GM12878 (cell line): ENCODE data around the gene HERC2. TPM values are rescaled to one million over a fixed set of nuclear protein-coding genes. Genes with fewer than 3 reads are reported as not detected.

Experiments
- ATAC-seq: fragments of 200-7000 bp; cut with Tn5 transposase; 3 replicates; pipeline ENCODE4 v1.9.1; 2020; ENCODE audit warnings: mild to moderate bottlenecking, moderate library complexity
- BruUV-seq: library from RNA; stranded (reverse); fragments of 400-500 nt; replicated peaks from 2 replicates; lab custom pipeline; 2021; lab: Mats Ljungman, UMichigan
- CTCF ChIA-PET: fragments of 300-600 bp; sonication (Branson Sonifier 250); formaldehyde crosslinking; extraction: SDS; loops from one replicate; lab custom pipeline; 2021; ENCODE audit warnings: inconsistent platforms; lab: Yijun Ruan, JAX
- POLR2A ChIA-PET: fragments of 350-600 bp; formaldehyde crosslinking; extraction: SDS; loops from one replicate; lab custom pipeline; 2021; ENCODE audit warnings: inconsistent platforms; lab: Charles Lee
- RAD21 ChIA-PET: fragments of 300-600 bp; sonication (Branson Sonifier 250); formaldehyde crosslinking; loops from one replicate; lab custom pipeline; 2023; ENCODE audit warnings: antibody characterized with exemption; ENCODE audit not compliant: unreplicated experiment; lab: Charles Lee
- SMC1A ChIA-PET: fragments of 300-600 bp; sonication (Branson Sonifier 250); formaldehyde crosslinking; loops from one replicate; lab custom pipeline; 2023; ENCODE audit not compliant: unreplicated experiment, uncharacterized antibody; lab: Charles Lee
- DNase-seq: peaks from one replicate; pipeline ENCODE4 v3.0.0-alpha.2; 2011; ENCODE audit warnings: low read depth, low spot score
- FAIRE-seq: peaks from 3 replicates; lab custom pipeline; 2011; peaks lifted over from hg19 to GRCh38; lab: Jason Lieb, UNC
- H2AFZ ChIP-seq: 2 replicates; pipeline ENCODE4 v1.6.0; 2011; ENCODE audit warnings: low read depth, low read length, control low read depth; ENCODE audit not compliant: control insufficient read depth
- H3K27ac ChIP-seq: 2 replicates; pipeline ENCODE4 v1.5.1; 2011; ENCODE audit warnings: control low read depth; ENCODE audit not compliant: control insufficient read depth, insufficient read depth
- H3K27me3 ChIP-seq, 2 experiments: replicated peaks in 1 of 2; 2 replicates each; pipeline versions ENCODE4 v1.6.0 to v1.6.1; 2011; ENCODE audit warnings: low read length in 1 of 2; ENCODE audit not compliant: control insufficient read depth in 2 of 2, insufficient read depth in 2 of 2
- H3K36me3 ChIP-seq, 2 experiments: 2 replicates each; pipeline ENCODE4 v1.5.1; 2011; ENCODE audit warnings: low read length in 1 of 2; ENCODE audit not compliant: control insufficient read depth in 2 of 2, insufficient read depth in 2 of 2
- H3K4me1 ChIP-seq: 2 replicates; pipeline ENCODE4 v1.6.1; 2011; ENCODE audit warnings: mild to moderate bottlenecking, low read length, moderate library complexity, mixed read lengths; ENCODE audit not compliant: control insufficient read depth, insufficient read depth
- H3K4me2 ChIP-seq: 2 replicates; pipeline ENCODE4 v1.6.0; 2011; ENCODE audit warnings: control low read depth; ENCODE audit not compliant: control insufficient read depth, insufficient read depth
- H3K4me3 ChIP-seq: fragments of 200-600 bp; sonication (generic); 2 replicates; pipeline ENCODE4 v1.5.1; 2016
- H3K79me2 ChIP-seq: 2 replicates; pipeline ENCODE4 v1.6.0; 2011; ENCODE audit warnings: low read length; ENCODE audit not compliant: control insufficient read depth, insufficient read depth
- H3K9ac ChIP-seq: 2 replicates; pipeline ENCODE4 v1.8.0; 2011; ENCODE audit warnings: low read length, control low read depth, mixed read lengths; ENCODE audit not compliant: control insufficient read depth, insufficient read depth
- H3K9me3 ChIP-seq: replicated peaks from 3 replicates; pipeline ENCODE4 v1.5.1; 2011; ENCODE audit warnings: mild to moderate bottlenecking, low read length; ENCODE audit not compliant: control insufficient read depth, insufficient read depth
- H4K20me1 ChIP-seq: 2 replicates; pipeline ENCODE4 v1.6.0; 2011; ENCODE audit not compliant: control insufficient read depth, insufficient read depth
- BRCA1 ChIP-seq: IDR thresholded peaks from 2 replicates; pipeline ENCODE4 v1.6.1; 2011; ENCODE audit warnings: low read depth, low read length, improper control_type of control experiment
- CREM ChIP-seq: IDR thresholded peaks from 2 replicates; pipeline ENCODE4 v1.6.1; 2014; ENCODE audit warnings: antibody characterized with exemption, low read depth
- NFYA ChIP-seq: IDR thresholded peaks from 2 replicates; pipeline ENCODE4 v1.6.1; 2011; ENCODE audit warnings: low read depth, mild to moderate bottlenecking, low read length, improper control_type of control experiment, borderline replicate concordance
- RCOR1 ChIP-seq: conservative IDR thresholded peaks from 2 replicates; pipeline ENCODE4 v1.6.1; 2012; ENCODE audit warnings: low read depth, low read length, improper control_type of control experiment
- ZNF217 ChIP-seq: fragments of 450-650 bp; IDR thresholded peaks from 2 replicates; pipeline ENCODE4 v1.6.1; 2017; ENCODE audit warnings: antibody characterized with exemption, mild to moderate bottlenecking
- ZNF622 ChIP-seq: fragments of 450-650 bp; IDR thresholded peaks from 2 replicates; pipeline ENCODE4 v1.6.1; 2017; ENCODE audit warnings: mild to moderate bottlenecking, inconsistent platforms
- WGBS: methylation state at CpG from one replicate; pipeline ENCODE4 v1.1.6; 2016; ENCODE audit warnings: low lambda C conversion rate; ENCODE audit not compliant: insufficient replicate concordance, insufficient coverage; ENCODE audit errors: missing lambda C conversion rate; 5-methylcytosine and 5-hydroxymethylcytosine counted together
- in situ Hi-C: fragments of 300-500 bp; cut with MboI; formaldehyde crosslinking; loops from 9 replicates; pipeline ENCODE4 v1.14.3; 2018; ENCODE audit warnings: mixed read lengths
- intact Hi-C: fragments of 100-400 bp; cut with micrococcal nuclease; formaldehyde crosslinking; loops from one replicate; pipeline ENCODE4 v1.14.2; 2022; ENCODE audit not compliant: unreplicated experiment
- polyA plus RNA-seq, 11 experiments: library from polyadenylated mRNA; depleted of rRNA in 4 of 11; unstranded in 6 of 11; stranded (reverse) in 5 of 11; fragments of >200 nt; fragmentation: Nextera tagmentation in 4 of 11; fragmentation: Illumina TruSeq in 1 of 11; extraction: Ambion mirVana in 4 of 11; extraction: Trizol in 1 of 11; gene quantifications; 1 replicate in 1 of 11; 2 replicates in 10 of 11; pipeline versions ENCODE4 v1.2.1 to v1.2.3, GENCODE V29; 2011 to 2016; ENCODE audit warnings: inconsistent platforms in 2 of 11, missing spikeins in 2 of 11, low read depth in 1 of 11
- total RNA-seq, 4 experiments: library from RNA; depleted of rRNA in 3 of 4; stranded (reverse); fragments of >200 nt in 3 of 4; fragmentation: Illumina TruSeq in 1 of 4; extraction: Trizol in 1 of 4; gene quantifications; 2 replicates each; pipeline versions ENCODE4 v1.2.1 to v1.2.3, GENCODE V29; 2013 to 2021
- TF ChIP-seq, protein P1 (sequence below): fragments of 450-650 bp; formaldehyde crosslinking; IDR thresholded peaks from 2 replicates; pipeline ENCODE4 v1.4.0; 2020; ENCODE audit warnings: mild to moderate bottlenecking, moderate library complexity
- TF ChIP-seq, protein P2 (sequence below): IDR thresholded peaks from 2 replicates; pipeline ENCODE4 v1.6.1; 2012; ENCODE audit warnings: mild to moderate bottlenecking, low read depth, low read length
- TF ChIP-seq, protein P3 (sequence below): fragments of 450-650 bp; conservative IDR thresholded peaks from 2 replicates; pipeline ENCODE4 v1.6.1; 2017; ENCODE audit warnings: mild to moderate bottlenecking, moderate library complexity
- TF ChIP-seq, protein P4 (sequence below): fragments of 450-650 bp; IDR thresholded peaks from 2 replicates; pipeline ENCODE4 v1.6.1; 2018; ENCODE audit warnings: mild to moderate bottlenecking, low read depth, moderate library complexity; ENCODE audit not compliant: partially characterized antibody
- TF ChIP-seq, protein P5 (sequence below): IDR thresholded peaks from 2 replicates; pipeline ENCODE4 v1.6.1; 2011; ENCODE audit warnings: low read depth, low read length, improper control_type of control experiment, borderline replicate concordance

HERC2 gene
- total and polyA plus RNA-seq, 10 of the 15 experiments (the other 5 are each of a cell fraction or from before 2014, with no cell fraction given), result 6.1 to 39.0 (median 24.0) TPM

DNA sequence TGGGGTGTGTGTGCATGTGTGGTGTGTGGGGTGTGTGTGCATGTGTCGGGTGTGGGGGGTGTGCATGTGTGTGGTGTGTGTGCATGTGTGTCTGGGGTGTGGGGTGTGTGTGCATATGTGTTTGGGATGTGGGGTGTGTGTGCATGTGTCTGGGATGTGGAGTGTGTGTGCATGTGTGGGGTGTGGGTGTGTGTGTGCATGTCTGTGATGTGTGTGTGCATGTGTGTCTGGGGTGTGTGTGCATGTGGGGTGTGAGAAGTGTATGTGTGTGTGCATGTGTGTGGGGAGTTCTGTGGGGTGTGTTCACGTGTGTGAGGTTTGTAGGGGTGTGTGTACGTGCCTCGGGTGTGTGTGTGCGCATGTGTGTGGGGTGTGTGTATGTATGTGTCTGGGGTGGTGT is 216.2 kb downstream of the HERC2 start:
- intact Hi-C loops, result no loop called here
- FAIRE-seq, result no peak
- TF ChIP-seq, protein P1, sequence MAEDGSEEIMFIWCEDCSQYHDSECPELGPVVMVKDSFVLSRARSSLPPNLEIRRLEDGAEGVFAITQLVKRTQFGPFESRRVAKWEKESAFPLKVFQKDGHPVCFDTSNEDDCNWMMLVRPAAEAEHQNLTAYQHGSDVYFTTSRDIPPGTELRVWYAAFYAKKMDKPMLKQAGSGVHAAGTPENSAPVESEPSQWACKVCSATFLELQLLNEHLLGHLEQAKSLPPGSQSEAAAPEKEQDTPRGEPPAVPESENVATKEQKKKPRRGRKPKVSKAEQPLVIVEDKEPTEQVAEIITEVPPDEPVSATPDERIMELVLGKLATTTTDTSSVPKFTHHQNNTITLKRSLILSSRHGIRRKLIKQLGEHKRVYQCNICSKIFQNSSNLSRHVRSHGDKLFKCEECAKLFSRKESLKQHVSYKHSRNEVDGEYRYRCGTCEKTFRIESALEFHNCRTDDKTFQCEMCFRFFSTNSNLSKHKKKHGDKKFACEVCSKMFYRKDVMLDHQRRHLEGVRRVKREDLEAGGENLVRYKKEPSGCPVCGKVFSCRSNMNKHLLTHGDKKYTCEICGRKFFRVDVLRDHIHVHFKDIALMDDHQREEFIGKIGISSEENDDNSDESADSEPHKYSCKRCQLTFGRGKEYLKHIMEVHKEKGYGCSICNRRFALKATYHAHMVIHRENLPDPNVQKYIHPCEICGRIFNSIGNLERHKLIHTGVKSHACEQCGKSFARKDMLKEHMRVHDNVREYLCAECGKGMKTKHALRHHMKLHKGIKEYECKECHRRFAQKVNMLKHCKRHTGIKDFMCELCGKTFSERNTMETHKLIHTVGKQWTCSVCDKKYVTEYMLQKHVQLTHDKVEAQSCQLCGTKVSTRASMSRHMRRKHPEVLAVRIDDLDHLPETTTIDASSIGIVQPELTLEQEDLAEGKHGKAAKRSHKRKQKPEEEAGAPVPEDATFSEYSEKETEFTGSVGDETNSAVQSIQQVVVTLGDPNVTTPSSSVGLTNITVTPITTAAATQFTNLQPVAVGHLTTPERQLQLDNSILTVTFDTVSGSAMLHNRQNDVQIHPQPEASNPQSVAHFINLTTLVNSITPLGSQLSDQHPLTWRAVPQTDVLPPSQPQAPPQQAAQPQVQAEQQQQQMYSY (CRISPR knock-in tag), result no peak
- TF ChIP-seq ZNF622 (no peak), RCOR1 (no peak), ZNF217 (no peak), NFYA (no peak), BRCA1 (no peak), CREM (no peak)
- TF ChIP-seq, protein P2, sequence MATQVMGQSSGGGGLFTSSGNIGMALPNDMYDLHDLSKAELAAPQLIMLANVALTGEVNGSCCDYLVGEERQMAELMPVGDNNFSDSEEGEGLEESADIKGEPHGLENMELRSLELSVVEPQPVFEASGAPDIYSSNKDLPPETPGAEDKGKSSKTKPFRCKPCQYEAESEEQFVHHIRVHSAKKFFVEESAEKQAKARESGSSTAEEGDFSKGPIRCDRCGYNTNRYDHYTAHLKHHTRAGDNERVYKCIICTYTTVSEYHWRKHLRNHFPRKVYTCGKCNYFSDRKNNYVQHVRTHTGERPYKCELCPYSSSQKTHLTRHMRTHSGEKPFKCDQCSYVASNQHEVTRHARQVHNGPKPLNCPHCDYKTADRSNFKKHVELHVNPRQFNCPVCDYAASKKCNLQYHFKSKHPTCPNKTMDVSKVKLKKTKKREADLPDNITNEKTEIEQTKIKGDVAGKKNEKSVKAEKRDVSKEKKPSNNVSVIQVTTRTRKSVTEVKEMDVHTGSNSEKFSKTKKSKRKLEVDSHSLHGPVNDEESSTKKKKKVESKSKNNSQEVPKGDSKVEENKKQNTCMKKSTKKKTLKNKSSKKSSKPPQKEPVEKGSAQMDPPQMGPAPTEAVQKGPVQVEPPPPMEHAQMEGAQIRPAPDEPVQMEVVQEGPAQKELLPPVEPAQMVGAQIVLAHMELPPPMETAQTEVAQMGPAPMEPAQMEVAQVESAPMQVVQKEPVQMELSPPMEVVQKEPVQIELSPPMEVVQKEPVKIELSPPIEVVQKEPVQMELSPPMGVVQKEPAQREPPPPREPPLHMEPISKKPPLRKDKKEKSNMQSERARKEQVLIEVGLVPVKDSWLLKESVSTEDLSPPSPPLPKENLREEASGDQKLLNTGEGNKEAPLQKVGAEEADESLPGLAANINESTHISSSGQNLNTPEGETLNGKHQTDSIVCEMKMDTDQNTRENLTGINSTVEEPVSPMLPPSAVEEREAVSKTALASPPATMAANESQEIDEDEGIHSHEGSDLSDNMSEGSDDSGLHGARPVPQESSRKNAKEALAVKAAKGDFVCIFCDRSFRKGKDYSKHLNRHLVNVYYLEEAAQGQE, result no peak
- TF ChIP-seq, protein P3, sequence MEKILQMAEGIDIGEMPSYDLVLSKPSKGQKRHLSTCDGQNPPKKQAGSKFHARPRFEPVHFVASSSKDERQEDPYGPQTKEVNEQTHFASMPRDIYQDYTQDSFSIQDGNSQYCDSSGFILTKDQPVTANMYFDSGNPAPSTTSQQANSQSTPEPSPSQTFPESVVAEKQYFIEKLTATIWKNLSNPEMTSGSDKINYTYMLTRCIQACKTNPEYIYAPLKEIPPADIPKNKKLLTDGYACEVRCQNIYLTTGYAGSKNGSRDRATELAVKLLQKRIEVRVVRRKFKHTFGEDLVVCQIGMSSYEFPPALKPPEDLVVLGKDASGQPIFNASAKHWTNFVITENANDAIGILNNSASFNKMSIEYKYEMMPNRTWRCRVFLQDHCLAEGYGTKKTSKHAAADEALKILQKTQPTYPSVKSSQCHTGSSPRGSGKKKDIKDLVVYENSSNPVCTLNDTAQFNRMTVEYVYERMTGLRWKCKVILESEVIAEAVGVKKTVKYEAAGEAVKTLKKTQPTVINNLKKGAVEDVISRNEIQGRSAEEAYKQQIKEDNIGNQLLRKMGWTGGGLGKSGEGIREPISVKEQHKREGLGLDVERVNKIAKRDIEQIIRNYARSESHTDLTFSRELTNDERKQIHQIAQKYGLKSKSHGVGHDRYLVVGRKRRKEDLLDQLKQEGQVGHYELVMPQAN, result no peak
- TF ChIP-seq, protein P4, sequence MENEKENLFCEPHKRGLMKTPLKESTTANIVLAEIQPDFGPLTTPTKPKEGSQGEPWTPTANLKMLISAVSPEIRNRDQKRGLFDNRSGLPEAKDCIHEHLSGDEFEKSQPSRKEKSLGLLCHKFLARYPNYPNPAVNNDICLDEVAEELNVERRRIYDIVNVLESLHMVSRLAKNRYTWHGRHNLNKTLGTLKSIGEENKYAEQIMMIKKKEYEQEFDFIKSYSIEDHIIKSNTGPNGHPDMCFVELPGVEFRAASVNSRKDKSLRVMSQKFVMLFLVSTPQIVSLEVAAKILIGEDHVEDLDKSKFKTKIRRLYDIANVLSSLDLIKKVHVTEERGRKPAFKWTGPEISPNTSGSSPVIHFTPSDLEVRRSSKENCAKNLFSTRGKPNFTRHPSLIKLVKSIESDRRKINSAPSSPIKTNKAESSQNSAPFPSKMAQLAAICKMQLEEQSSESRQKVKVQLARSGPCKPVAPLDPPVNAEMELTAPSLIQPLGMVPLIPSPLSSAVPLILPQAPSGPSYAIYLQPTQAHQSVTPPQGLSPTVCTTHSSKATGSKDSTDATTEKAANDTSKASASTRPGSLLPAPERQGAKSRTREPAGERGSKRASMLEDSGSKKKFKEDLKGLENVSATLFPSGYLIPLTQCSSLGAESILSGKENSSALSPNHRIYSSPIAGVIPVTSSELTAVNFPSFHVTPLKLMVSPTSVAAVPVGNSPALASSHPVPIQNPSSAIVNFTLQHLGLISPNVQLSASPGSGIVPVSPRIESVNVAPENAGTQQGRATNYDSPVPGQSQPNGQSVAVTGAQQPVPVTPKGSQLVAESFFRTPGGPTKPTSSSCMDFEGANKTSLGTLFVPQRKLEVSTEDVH, result no peak
- TF ChIP-seq, protein P5, sequence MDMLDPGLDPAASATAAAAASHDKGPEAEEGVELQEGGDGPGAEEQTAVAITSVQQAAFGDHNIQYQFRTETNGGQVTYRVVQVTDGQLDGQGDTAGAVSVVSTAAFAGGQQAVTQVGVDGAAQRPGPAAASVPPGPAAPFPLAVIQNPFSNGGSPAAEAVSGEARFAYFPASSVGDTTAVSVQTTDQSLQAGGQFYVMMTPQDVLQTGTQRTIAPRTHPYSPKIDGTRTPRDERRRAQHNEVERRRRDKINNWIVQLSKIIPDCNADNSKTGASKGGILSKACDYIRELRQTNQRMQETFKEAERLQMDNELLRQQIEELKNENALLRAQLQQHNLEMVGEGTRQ, result no peak

More for the DNA sequence above, 216.2 kb downstream of the HERC2 start:
- no peak overlapping the region for H3K4me3 ChIP-seq
- SMC1A ChIA-PET, result no interaction called here
- H3K4me2 ChIP-seq, result no peak overlapping the region
- POLR2A ChIA-PET, result no interaction called here
- ATAC-seq (no peak), DNase-seq (no peak)
- RAD21 ChIA-PET, result no interaction called here
- no peak overlapping the region for H3K9ac ChIP-seq
- H3K9me3 ChIP-seq, result no peaks in the 10 kb centered on the region
- CTCF ChIA-PET, result no interaction called here
- no peaks in the 10 kb centered on the region for H4K20me1 ChIP-seq
- in situ Hi-C loops, result no loop called here
- H3K36me3 ChIP-seq, result no peaks in the 10 kb centered on the region
- H2AFZ ChIP-seq, result no peak overlapping the region
- BruUV-seq, result no TSS peak
- H3K4me1 ChIP-seq, result no peaks in the 10 kb centered on the region
- H3K27me3 ChIP-seq, result peaks cover 3% of the 10 kb centered on the region in 2 experiments; a peak in 1 of 4 replicates
- WGBS, result 79% methylated on average over 4 of the region's 5 CpGs
- H3K27ac ChIP-seq, result no peak overlapping the region
- H3K79me2 ChIP-seq, result no peaks in the 10 kb centered on the region
